GM19467 (cell line): ENCODE data around the gene TRAPPC6A.
"Not testable (repeated sequence)": the region's sequence is repeated elsewhere in the genome, so short reads cannot be mapped to it uniquely, and the experiment has no call there.

Experiments
- ATAC-seq: cut with Tn5 transposase; IDR thresholded peaks from one replicate; pipeline ENCODE4 v1.9.1; 2021; ENCODE audit warnings: mild to moderate bottlenecking, moderate library complexity; ENCODE audit not compliant: unreplicated experiment

TRAPPC6A gene

GRCh38 chr19:45133661-45134060, 44.4 kb downstream of the TRAPPC6A start:
- ATAC-seq: no peak

GRCh38 chr19:45130888-45131615, 47.0 kb downstream of the TRAPPC6A start:
- no peak for ATAC-seq

- no peak for ATAC-seq
Observed at GRCh38 chr19:45130236-45130635, 47.8 kb downstream of the TRAPPC6A start.

- ATAC-seq: no peak
Observed at GRCh38 chr19:45128806-45129205, 49.2 kb downstream of the TRAPPC6A start.

- no peak for ATAC-seq
Observed at GRCh38 chr19:45128146-45128545, 49.9 kb downstream of the TRAPPC6A start.

- ATAC-seq: no peak
Observed at GRCh38 chr19:45126654-45127053, 51.4 kb downstream of the TRAPPC6A start.

GRCh38 chr19:45125975-45126493, 52.0 kb downstream of the TRAPPC6A start:
- no peak for ATAC-seq

GRCh38 chr19:45125360-45125759, 52.7 kb downstream of the TRAPPC6A start:
- no peak for ATAC-seq

- no peak for ATAC-seq
Observed at GRCh38 chr19:45124021-45124420, 54.0 kb downstream of the TRAPPC6A start.

GRCh38 chr19:45123440-45123850, 54.6 kb downstream of the TRAPPC6A start:
- ATAC-seq: no peak

- ATAC-seq: no peak
Observed at GRCh38 chr19:45122832-45123231, 55.2 kb downstream of the TRAPPC6A start.

GRCh38 chr19:45121827-45122345, 56.2 kb downstream of the TRAPPC6A start:
- ATAC-seq: no peak

- ATAC-seq: no peak
Observed at GRCh38 chr19:45119582-45119981, 58.5 kb downstream of the TRAPPC6A start.

GRCh38 chr19:45118591-45119355, 59.3 kb downstream of the TRAPPC6A start:
- not testable (repeated sequence) for ATAC-seq

GRCh38 chr19:45118106-45118505, 59.9 kb downstream of the TRAPPC6A start:
- ATAC-seq: no peak

GRCh38 chr19:45117671-45118070, 60.4 kb downstream of the TRAPPC6A start:
- no peak for ATAC-seq

- ATAC-seq: no peak
Observed at GRCh38 chr19:45117167-45117594, 60.9 kb downstream of the TRAPPC6A start.

GRCh38 chr19:45115809-45116615, 62.0 kb downstream of the TRAPPC6A start:
- ATAC-seq: no peak

GRCh38 chr19:45114116-45114515, 63.9 kb downstream of the TRAPPC6A start:
- no peak for ATAC-seq

GRCh38 chr19:45113628-45114027, 64.4 kb downstream of the TRAPPC6A start:
- ATAC-seq: no peak
